ENCODE results near the gene GRID2. TPM values are rescaled to one million over a fixed set of nuclear protein-coding genes. Genes with fewer than 3 reads are reported as not detected.

GRID2 gene
- total RNA-seq, 1 donor, result not detected

DNA sequence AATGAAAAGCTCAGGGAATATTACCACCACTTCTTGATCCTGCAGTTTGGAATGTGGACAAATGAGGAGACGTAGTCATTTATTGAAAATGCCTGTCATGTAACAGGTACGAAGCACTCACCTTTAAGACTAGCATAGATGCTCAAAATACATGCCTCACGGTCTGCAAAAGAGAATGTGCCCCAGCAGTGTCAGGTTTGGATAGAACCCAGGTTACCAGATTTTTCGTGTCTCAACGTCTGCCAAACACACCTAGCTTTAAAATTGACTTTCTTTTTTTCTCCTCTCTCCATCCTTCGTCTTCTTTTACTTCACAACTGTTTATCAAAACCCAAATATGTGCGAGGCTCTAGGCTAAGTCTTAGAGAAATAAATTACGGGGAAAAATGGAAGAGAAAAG is 918.0 kb downstream of the GRID2 start:
- Histone ChIP-seq H3K27ac (ENCODE audit: low read depth, low read length) (no peak overlapping the region), H3K36me3 (ENCODE audit: insufficient read depth, low read length) (no peaks in the 10 kb centered on the region), H3K4me1 (ENCODE audit: insufficient read depth, low read length) (no peaks in the 10 kb centered on the region), H3K79me2 (ENCODE audit: insufficient read depth, low read length) (no peaks in the 10 kb centered on the region), H3K4me3 (ENCODE audit: insufficient read depth, low read length) (no peak overlapping the region), H2AFZ (ENCODE audit: low read length) (no peak overlapping the region), H4K20me1 (ENCODE audit: insufficient read depth, low read length) (no peaks in the 10 kb centered on the region), H3K9me3 (ENCODE audit: low read depth, low read length) (no peaks in the 10 kb centered on the region), H3K27me3 (ENCODE audit: insufficient read depth, low read length) (no peaks in the 10 kb centered on the region), H3K4me2 (ENCODE audit: insufficient read depth, low read length) (no peak overlapping the region)
- DNase-seq (ENCODE audit: insufficient read length, low spot score, missing footprints), result no peak
- no peak for TF ChIP-seq CTCF (IDR thresholded peaks at IDR 0.05; ENCODE audit: extremely low read depth, low read depth, low read length)

DNA sequence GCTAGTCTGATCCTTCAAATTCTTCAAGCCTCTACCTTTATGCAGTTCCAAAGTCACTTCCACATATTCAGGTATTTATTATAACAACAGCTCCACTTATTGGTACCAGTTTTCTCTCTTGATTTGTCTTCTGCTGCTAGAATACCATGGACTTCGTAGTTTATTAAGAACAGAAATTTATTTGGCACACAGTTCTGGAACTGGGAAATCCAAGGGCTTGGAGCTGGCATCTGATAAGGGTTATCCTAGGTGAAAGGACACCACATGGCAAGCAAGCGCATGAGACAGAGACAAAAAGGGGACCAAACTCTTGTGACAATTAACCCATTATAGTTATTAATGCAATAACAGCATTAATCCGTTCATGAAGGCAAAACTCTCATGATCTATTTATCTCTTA is 924.3 kb downstream of the GRID2 start:
- H3K9me3 ChIP-seq (ENCODE audit: low read depth, low read length), result no peaks in the 10 kb centered on the region
- no peak overlapping the region for H3K4me2 ChIP-seq (ENCODE audit: insufficient read depth, low read length)
- H2AFZ ChIP-seq (ENCODE audit: low read length), result no peak overlapping the region
- no peak for DNase-seq (ENCODE audit: insufficient read length, low spot score, missing footprints)
- TF ChIP-seq CTCF (IDR thresholded peaks at IDR 0.05; ENCODE audit: extremely low read depth, low read depth, low read length), result no peak
- H3K4me3 ChIP-seq (ENCODE audit: insufficient read depth, low read length), result no peak overlapping the region
- no peaks in the 10 kb centered on the region for H3K36me3 ChIP-seq (ENCODE audit: insufficient read depth, low read length)
- H3K79me2 ChIP-seq (ENCODE audit: insufficient read depth, low read length), result no peaks in the 10 kb centered on the region
- no peaks in the 10 kb centered on the region for H4K20me1 ChIP-seq (ENCODE audit: insufficient read depth, low read length)
- H3K4me1 ChIP-seq (ENCODE audit: insufficient read depth, low read length), result no peaks in the 10 kb centered on the region
- H3K27me3 ChIP-seq (ENCODE audit: insufficient read depth, low read length), result no peaks in the 10 kb centered on the region
- no peak overlapping the region for H3K27ac ChIP-seq (ENCODE audit: low read depth, low read length)

GRCh38 chr4:93232883-93233282 is 929.1 kb downstream of the GRID2 start:
- no peaks in the 10 kb centered on the region for H4K20me1 ChIP-seq (ENCODE audit: insufficient read depth, low read length)
- no peak overlapping the region for H2AFZ ChIP-seq (ENCODE audit: low read length)
- H3K4me1 ChIP-seq (ENCODE audit: insufficient read depth, low read length), result no peaks in the 10 kb centered on the region
- TF ChIP-seq CTCF (IDR thresholded peaks at IDR 0.05; ENCODE audit: extremely low read depth, low read depth, low read length), result no peak
- H3K27me3 ChIP-seq (ENCODE audit: insufficient read depth, low read length), result no peaks in the 10 kb centered on the region
- H3K36me3 ChIP-seq (ENCODE audit: insufficient read depth, low read length), result no peaks in the 10 kb centered on the region
- DNase-seq (ENCODE audit: insufficient read length, low spot score, missing footprints), result no peak
- H3K79me2 ChIP-seq (ENCODE audit: insufficient read depth, low read length), result no peaks in the 10 kb centered on the region
- no peak overlapping the region for H3K4me2 ChIP-seq (ENCODE audit: insufficient read depth, low read length)
- H3K27ac ChIP-seq (ENCODE audit: low read depth, low read length), result no peak overlapping the region
- H3K4me3 ChIP-seq (ENCODE audit: insufficient read depth, low read length), result no peak overlapping the region
- H3K9me3 ChIP-seq (ENCODE audit: low read depth, low read length), result no peaks in the 10 kb centered on the region

DNA sequence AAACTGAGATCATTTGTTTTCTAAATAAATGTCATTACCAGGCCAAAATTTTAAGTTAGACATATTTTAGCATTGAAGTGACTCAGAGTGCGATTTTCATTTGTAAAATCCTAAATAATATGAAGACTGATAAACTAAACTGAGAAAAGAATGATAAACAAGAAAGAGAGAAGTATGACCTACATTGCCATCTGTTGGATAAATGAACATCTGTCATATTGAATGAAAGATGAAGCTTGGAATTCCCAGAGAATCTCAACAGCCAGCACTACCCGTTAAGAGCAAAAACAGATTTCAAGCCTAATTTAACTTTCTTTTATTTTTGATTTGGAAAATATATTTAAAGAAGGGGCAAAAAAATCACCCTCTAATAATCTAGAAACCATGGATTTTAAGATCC is 933.8 kb downstream of the GRID2 start:
- Histone ChIP-seq H4K20me1 (ENCODE audit: insufficient read depth, low read length) (no peaks in the 10 kb centered on the region), H3K4me1 (ENCODE audit: insufficient read depth, low read length) (no peaks in the 10 kb centered on the region), H3K27me3 (ENCODE audit: insufficient read depth, low read length) (no peaks in the 10 kb centered on the region), H3K36me3 (ENCODE audit: insufficient read depth, low read length) (no peaks in the 10 kb centered on the region), H3K4me3 (ENCODE audit: insufficient read depth, low read length) (no peak overlapping the region), H3K9me3 (ENCODE audit: low read depth, low read length) (no peaks in the 10 kb centered on the region), H3K4me2 (ENCODE audit: insufficient read depth, low read length) (no peak overlapping the region), H2AFZ (ENCODE audit: low read length) (no peak overlapping the region), H3K79me2 (ENCODE audit: insufficient read depth, low read length) (no peaks in the 10 kb centered on the region), H3K27ac (ENCODE audit: low read depth, low read length) (no peak overlapping the region)
- DNase-seq (ENCODE audit: insufficient read length, low spot score, missing footprints), result no peak
- TF ChIP-seq CTCF (IDR thresholded peaks at IDR 0.05; ENCODE audit: extremely low read depth, low read depth, low read length), result no peak
